HG03558 (cell line): ENCODE data around the gene NF2.
"Not testable (repeated sequence)": the region's sequence is repeated elsewhere in the genome, so short reads cannot be mapped to it uniquely, and the experiment has no call there.

Experiments
- ATAC-seq: cut with Tn5 transposase; IDR thresholded peaks from one replicate; pipeline ENCODE4 v1.9.1; 2021; ENCODE audit warnings: moderate number of reproducible peaks; ENCODE audit not compliant: unreplicated experiment; ENCODE audit errors: extremely low read depth

NF2 gene

GRCh38 chr22:29594447-29594846, 9.0 kb upstream of the NF2 start:
- not testable (repeated sequence) for ATAC-seq

DNA sequence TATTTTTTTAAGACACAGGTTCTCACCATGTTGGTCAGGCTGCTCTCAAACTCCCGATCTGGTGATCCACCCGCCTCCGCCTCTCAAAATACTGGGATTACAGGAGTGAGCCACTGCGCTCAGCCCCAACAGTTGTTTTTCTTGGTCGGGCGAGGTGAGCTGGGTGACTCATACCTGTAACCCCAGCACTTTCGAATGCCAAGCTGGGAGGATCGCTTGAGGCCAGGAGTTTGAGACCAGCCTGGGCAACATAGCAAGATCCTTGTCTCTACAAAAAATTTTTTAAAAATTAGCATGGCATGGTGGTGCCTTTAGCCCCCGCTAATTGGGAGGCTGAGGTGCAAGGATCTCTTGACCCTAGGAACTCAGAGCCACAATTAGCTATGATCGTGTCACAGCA, 7.0 kb upstream of the NF2 start:
- no peak for ATAC-seq

DNA sequence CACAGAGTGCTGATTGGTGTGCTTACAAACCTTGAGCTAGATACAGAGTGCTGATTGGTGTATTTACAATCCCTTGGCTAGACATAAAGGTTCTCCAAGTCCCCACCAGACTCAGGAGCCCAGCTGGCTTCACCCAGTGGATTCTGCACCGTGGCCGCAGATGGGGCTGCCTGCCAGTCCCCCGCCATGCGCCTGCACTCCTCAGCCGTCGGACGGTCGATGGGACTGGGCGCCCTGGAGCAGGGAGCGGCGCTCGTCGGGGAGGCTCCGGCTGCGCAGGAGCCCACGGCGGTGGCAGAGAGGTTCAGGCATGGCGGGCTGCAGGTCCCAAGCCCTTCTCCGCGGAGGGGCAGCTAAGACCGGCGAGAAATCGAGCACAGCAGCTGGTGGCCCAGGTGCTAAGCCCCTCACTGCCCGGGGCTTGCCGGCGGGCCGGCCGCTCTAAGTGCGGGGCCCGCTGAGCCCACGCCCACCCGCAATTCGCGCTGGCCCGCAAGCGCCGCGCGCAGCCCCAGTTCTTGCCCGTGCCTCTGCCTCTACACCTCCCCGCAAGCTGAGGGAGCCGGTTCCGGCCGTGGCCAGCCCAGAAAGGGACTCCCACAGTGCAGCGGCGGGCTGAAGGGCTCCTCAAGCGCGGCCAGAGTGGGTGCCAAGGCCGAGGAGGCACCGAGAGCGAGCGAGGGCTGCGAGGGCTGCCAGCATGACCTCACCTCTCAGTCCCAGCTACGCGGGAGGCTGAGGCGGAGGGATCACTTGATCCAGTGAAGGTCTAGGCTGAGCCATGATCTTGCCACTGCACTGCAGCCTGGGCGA, 5.4 kb upstream of the NF2 start:
- ATAC-seq, result not testable (repeated sequence)

- no peak for ATAC-seq
Measured at GRCh38 chr22:29598684-29599020, 4.8 kb upstream of the NF2 start.

- no peak for ATAC-seq
Measured at GRCh38 chr22:29604076-29604360, 585 bp downstream of the NF2 start.

- no peak for ATAC-seq
Measured at GRCh38 chr22:29605527-29605850, 2.1 kb downstream of the NF2 start.

DNA sequence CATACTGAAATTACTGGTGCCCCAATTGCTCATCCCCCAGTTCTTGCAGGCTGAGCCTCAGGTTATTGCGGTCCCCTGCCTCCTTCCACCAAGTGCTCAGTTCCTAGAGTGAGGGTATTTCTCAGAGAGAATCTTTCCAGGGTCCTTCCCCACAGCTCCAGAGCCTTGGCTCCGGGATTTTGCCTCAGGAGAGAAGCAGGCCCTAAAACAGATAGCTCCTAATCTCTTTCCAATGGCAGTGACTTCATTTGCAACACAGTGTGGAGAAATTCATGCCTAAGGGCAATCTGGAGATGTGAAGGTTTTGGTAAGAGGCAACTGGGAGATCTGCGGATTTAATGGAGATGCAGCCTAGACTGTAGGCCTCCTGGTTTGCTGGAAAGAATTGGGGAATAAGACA, 2.9 kb downstream of the NF2 start:
- ATAC-seq, result no peak

- ATAC-seq, result no peak
Measured at GRCh38 chr22:29607426-29607825, 4.0 kb downstream of the NF2 start.

GRCh38 chr22:29609139-29609538, 5.7 kb downstream of the NF2 start:
- ATAC-seq, result no peak

GRCh38 chr22:29610780-29611179, 7.3 kb downstream of the NF2 start:
- ATAC-seq, result no peak

- ATAC-seq, result no peak
Measured at GRCh38 chr22:29615705-29616327, 12.4 kb downstream of the NF2 start.

DNA sequence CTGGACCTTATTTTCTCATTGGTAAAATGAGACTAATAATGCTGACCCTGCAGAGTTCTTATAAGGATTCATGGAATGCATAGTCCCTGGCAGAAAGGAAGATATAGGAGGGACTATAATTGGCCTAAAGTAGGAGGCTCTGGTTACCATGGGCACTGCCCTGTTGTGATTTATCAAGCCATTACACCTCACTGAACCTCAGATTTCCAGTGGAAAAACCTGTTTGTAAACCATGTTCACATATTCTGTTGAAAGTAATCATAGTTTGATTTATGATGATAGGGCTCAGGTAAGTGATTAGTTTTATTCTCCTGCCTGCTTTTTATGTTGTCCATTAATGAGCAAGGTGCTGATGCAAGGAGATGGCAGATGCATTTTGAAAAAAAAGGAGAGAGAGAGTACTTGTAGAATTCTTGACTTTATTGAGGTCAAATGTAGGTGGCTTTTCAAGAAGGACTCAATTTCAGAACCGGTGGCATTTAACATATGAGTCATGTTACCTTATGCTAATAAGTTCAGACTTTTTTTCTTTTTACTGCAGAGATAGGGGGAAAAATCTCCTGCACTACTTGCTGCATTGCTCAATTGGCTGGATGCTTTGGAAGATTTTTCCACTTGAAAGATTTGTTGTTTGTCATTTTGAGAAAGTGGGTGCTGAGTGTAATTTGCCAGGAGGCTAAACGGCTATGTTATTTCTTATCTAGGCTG, 14.6 kb downstream of the NF2 start:
- ATAC-seq, result no peak

GRCh38 chr22:29621761-29622526, 18.5 kb downstream of the NF2 start:
- no peak for ATAC-seq

DNA sequence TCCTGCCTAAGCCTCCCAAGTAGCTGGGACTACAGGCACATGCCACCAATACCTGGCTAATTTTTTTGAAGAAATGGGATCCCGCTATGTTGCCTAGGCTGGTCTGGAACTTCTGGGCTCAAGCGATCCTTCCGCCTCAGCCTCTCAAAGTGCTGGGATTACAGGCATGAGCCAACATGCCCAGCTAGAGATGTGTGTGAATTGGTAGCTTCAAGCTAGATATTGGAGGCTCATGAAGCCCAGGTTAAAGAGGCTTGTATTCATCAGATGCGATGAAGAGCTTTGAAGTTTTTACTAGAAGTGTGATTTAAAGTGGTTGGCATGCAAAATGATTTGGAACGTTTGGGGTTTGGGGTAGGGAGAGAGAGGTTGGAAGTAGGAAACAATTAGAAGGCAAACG, 19.6 kb downstream of the NF2 start:
- no peak for ATAC-seq

GRCh38 chr22:29623553-29624169, 20.2 kb downstream of the NF2 start:
- no peak for ATAC-seq

GRCh38 chr22:29625090-29625825, 21.8 kb downstream of the NF2 start:
- ATAC-seq, result no peak

- ATAC-seq, result no peak
Measured at GRCh38 chr22:29626497-29627195, 23.2 kb downstream of the NF2 start.

DNA sequence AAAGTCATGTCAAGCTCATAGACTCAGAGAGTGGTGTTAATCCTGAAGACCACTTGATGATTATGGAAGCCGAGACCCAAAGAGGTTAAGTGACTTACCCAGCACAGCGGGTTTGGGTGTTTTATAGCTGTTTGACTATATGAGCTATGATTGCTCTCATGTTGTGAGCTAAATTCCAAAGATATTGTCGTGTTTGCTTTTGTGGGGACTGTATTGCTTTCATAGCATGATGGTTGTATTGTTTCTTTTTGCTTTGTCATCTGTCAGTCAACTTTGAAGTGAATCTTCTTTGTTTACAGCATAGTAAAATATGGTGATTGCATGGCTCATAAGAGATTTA, 23.7 kb downstream of the NF2 start:
- ATAC-seq, result no peak
